ENCODE data around the gene EHD2.
"Not testable (repeated sequence)": the region's sequence is repeated elsewhere in the genome, so short reads cannot be mapped to it uniquely, and the experiment has no call there.

Gene EHD2

GRCh38 chr19:47726467-47726866 is 13.2 kb downstream of the EHD2 start:
- DNase-seq (ENCODE audit: low read depth) = peak; percentile 66
- H3K4me3 ChIP-seq (replicated peaks; ENCODE audit: low read depth, low read length) = no peak overlapping the region
- TF ChIP-seq, protein P1, sequence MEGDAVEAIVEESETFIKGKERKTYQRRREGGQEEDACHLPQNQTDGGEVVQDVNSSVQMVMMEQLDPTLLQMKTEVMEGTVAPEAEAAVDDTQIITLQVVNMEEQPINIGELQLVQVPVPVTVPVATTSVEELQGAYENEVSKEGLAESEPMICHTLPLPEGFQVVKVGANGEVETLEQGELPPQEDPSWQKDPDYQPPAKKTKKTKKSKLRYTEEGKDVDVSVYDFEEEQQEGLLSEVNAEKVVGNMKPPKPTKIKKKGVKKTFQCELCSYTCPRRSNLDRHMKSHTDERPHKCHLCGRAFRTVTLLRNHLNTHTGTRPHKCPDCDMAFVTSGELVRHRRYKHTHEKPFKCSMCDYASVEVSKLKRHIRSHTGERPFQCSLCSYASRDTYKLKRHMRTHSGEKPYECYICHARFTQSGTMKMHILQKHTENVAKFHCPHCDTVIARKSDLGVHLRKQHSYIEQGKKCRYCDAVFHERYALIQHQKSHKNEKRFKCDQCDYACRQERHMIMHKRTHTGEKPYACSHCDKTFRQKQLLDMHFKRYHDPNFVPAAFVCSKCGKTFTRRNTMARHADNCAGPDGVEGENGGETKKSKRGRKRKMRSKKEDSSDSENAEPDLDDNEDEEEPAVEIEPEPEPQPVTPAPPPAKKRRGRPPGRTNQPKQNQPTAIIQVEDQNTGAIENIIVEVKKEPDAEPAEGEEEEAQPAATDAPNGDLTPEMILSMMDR (IDR thresholded peaks at IDR 0.05; ENCODE audit: low read length, missing control alignments) = no peak

- not testable (repeated sequence) for DNase-seq (ENCODE audit: low read depth); H3K4me3 ChIP-seq (replicated peaks; ENCODE audit: low read depth, low read length)
Measured at GRCh38 chr19:47728295-47728694, 15.1 kb downstream of the EHD2 start.

DNA sequence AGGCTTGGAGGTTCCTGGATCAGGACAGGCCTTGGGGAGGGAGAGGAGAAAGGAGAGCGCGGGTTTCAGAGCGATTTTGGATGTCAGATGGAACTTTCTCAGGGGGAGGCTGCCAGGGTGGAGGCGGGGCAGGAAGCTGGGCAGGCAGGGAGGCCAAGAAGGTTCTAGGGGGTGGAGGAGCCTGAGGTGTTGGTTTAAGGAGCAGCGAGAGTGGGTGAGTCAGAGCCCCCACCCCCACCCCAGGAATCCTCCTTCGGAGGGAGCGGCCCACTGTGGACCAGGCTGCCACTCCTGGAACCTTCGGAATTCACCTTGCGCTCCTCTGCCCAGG is 16.2 kb downstream of the EHD2 start:
- DNase-seq (ENCODE audit: low read depth) = peak; percentile 84
- H3K4me3 ChIP-seq (replicated peaks; ENCODE audit: low read depth, low read length) = peak overlapping the region; percentile 12
- TF ChIP-seq, protein P1 (IDR thresholded peaks at IDR 0.05; ENCODE audit: low read length, missing control alignments) = no peak

DNA sequence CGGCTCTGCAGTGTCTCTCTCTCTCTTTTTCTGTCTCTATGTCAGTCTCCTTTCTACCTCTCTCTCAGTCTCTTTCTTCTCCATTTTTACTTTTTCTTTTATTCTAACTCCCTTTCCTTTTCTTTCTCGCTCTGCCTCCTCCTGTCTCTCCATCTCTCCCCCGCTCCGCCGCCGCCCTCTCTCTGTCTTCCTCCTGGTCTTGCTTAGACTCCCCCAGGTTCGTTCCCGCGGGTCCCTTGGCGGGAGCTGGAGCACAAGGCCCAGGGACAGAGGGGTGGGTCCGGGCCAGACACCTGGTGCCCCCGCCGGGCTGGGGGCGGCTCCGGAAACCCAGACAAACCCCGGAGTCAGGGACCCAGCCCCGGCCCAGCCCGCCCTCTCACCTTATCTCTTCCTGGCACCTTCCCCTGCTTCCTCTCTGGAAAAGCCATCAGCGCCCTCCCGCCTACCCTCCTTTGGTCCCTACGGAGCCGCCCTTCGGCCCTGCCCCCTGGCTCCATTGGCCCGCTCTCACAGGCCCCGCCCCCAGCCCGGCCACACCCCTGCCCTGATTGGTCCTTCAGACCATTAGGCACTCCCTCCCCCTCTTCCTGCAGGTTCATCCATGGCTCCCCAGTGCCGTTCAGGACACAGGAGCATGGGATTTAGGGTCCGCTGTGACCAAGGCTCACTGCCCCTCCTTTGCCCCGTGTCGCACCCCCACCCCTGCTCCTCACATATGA is 16.7 kb downstream of the EHD2 start:
- H3K4me3 ChIP-seq (replicated peaks; ENCODE audit: low read depth, low read length) = peak overlapping the region; percentile 12
- TF ChIP-seq, protein P1 (IDR thresholded peaks at IDR 0.05; ENCODE audit: low read length, missing control alignments) = no peak
- peak; percentile 44 for DNase-seq (ENCODE audit: low read depth)

DNA sequence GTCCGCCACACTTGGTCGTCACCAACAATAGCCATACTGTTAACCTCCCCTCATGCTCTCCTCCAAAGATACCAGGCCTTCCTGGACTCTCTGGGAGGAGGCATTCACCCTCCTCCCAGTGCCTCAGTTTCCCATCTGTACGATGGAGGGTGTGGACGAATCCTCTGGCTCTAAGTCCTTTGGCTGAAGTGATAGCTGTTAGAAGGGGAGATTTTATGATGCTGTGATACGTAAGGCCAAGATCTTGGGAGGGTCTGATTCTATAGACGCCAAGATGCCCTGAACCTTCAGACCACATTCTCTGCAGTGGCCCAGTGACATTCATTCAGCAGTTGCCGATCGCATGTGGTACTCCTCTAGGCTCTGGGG is 17.3 kb downstream of the EHD2 start:
- no peak for DNase-seq (ENCODE audit: low read depth)
- H3K4me3 ChIP-seq (replicated peaks; ENCODE audit: low read depth, low read length) = no peak overlapping the region
- TF ChIP-seq, protein P1 (IDR thresholded peaks at IDR 0.05; ENCODE audit: low read length, missing control alignments) = no peak

DNA sequence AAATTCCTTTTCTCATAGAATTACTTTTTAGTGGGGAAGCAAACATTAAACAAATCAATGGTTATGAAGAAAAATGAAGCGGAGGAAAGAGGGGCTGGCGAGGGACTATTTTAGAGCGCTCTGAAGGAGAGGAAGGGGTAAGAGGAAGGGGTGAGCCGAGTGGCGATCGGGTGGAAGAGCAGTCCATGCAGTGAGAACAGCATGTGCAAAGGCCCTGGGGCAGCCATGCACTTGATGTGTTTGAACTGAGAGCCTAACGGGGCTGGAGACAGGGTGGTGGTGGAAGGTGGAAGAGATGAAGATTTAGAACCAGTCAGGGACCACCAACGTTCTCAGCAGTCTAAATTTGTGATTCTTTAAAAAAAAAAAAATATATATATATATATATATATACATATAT is 17.7 kb downstream of the EHD2 start:
- H3K4me3 ChIP-seq (replicated peaks; ENCODE audit: low read depth, low read length) = no peak overlapping the region
- no peak for DNase-seq (ENCODE audit: low read depth)
- TF ChIP-seq, protein P1 (IDR thresholded peaks at IDR 0.05; ENCODE audit: low read length, missing control alignments) = no peak

- no peak overlapping the region for H3K4me3 ChIP-seq (replicated peaks; ENCODE audit: low read depth, low read length)
- TF ChIP-seq, protein P1 (IDR thresholded peaks at IDR 0.05; ENCODE audit: low read length, missing control alignments) = no peak
- DNase-seq (ENCODE audit: low read depth) = no peak
Measured at GRCh38 chr19:47735131-47735530, 21.9 kb downstream of the EHD2 start.

Measured in fibroblast of pulmonary artery (primary cell).